ENCODE measurements around the gene H2BW2.
"Not testable (repeated sequence)": the region's sequence is repeated elsewhere in the genome, so short reads cannot be mapped to it uniquely, and the experiment has no call there.

Gene H2BW2

DNA sequence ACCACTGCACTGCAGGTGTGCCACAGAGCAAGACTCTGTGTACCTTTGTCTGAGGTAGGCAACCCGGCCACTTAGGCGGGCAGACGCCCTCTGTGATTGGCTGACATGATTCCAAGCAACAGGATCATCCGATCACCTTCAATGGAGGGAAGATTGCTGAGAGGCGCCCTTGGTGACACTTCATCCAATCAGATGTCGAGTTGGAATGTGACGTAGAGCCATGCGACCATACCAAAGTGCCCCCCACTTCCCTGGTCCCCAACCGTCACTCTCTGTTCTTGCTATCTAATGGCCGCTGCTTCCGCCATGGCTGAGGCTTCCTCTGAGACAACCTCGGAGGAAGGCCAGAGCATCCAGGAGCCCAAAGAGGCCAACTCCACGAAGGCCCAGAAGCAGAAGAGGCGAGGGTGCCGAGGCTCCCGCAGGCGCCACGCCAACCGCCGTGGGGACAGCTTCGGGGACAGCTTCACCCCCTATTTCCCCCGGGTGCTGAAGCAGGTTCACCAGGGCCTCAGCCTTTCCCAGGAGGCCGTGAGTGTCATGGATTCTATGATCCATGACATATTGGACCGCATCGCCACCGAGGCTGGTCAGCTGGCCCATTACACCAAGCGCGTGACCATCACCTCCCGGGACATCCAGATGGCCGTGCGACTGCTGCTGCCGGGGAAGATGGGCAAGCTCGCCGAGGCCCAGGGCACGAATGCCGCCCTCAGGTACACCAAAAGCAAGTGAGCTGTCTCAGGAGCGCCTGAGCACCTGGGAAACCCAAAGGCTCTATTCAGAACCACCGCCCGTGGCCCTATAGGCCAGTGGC, at the start of gene H2BW2:
TSS of gene H2BW2 (plus strand) at position 268 of the 817 bp plus-strand sequence. CDS start at position 307, 39 bp downstream.
- DNase-seq (ENCODE audit: low spot score), result no peak
- in situ Hi-C loops (cut with MboI; ENCODE audit: low pct_unique_long_range_greater_than_20kb, low sequenced_read_pairs, unreplicated experiment), result no loop called here
- TF ChIP-seq, protein P1, sequence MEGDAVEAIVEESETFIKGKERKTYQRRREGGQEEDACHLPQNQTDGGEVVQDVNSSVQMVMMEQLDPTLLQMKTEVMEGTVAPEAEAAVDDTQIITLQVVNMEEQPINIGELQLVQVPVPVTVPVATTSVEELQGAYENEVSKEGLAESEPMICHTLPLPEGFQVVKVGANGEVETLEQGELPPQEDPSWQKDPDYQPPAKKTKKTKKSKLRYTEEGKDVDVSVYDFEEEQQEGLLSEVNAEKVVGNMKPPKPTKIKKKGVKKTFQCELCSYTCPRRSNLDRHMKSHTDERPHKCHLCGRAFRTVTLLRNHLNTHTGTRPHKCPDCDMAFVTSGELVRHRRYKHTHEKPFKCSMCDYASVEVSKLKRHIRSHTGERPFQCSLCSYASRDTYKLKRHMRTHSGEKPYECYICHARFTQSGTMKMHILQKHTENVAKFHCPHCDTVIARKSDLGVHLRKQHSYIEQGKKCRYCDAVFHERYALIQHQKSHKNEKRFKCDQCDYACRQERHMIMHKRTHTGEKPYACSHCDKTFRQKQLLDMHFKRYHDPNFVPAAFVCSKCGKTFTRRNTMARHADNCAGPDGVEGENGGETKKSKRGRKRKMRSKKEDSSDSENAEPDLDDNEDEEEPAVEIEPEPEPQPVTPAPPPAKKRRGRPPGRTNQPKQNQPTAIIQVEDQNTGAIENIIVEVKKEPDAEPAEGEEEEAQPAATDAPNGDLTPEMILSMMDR (IDR thresholded peaks at IDR 0.05; ENCODE audit: extremely low read depth, insufficient read depth, missing control alignments), result no peak

DNA sequence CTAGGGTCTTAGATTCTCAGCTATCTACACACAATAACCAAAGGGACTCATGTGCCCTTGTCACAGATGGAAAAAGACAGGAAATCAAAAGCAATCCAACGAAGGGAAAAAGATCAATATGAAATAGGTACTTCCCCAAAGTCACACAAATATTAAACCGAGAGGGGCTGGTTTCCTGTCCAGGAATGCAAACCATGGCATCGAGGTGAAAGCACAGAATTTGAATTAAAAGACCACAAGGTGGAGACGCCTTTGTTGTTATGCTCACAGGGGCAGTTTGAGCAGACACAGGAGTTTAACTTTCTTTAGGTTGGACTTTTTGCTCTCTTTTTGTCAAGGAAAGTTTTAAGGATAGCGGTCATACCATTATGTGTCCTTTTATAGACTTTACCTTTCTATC, 40.5 kb upstream of the H2BW2 start:
- DNase-seq (ENCODE audit: low spot score), result no peak
- in situ Hi-C loops (cut with MboI; ENCODE audit: low pct_unique_long_range_greater_than_20kb, low sequenced_read_pairs, unreplicated experiment), result no loop called here
- TF ChIP-seq, protein P1 (IDR thresholded peaks at IDR 0.05; ENCODE audit: extremely low read depth, insufficient read depth, missing control alignments), result no peak

DNA sequence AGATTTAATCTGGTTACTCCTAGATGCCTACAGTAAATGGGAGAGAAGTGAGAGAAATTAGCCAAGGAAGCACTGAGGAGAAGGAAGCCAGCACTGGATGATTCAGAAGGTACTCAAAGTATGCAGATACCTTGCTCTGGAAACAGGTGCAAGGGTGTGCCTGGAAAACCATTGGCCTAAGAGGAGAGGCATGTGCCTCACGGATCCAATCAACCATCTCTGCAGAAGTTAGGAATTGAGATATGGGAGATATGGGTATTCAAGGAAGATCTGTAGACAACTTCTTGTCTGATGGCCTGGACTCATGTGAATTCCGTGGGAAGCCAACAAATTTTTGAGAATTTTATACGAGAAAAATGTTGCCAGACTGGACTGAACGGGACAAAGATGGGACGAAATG, 30.9 kb upstream of the H2BW2 start:
- TF ChIP-seq, protein P1 (IDR thresholded peaks at IDR 0.05; ENCODE audit: extremely low read depth, insufficient read depth, missing control alignments), result no peak
- in situ Hi-C loops (cut with MboI; ENCODE audit: low pct_unique_long_range_greater_than_20kb, low sequenced_read_pairs, unreplicated experiment), result no loop called here
- no peak for DNase-seq (ENCODE audit: low spot score)

DNA sequence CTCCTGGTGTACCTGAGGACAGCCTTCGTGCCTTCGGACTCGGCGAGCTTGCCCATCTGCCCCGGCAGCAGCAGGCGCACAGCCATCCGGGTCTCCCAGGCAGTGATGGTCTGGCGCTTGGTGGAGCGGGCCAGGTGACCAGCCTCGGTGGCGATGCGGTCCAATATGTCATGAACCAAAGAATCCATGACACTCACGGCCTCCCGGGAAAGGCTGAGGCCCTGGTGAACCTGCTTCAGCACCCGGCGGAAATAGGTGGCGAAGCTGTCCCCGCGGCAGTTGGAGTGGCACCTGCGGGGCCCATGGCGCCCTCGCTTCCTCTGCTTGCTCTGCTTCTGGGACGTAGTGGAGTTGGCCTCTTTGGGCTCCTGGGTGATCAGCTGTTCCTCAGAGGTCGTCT, 26.6 kb upstream of the H2BW2 start:
- in situ Hi-C loops (cut with MboI; ENCODE audit: low pct_unique_long_range_greater_than_20kb, low sequenced_read_pairs, unreplicated experiment), result no loop called here
- DNase-seq (ENCODE audit: low spot score), result no peak
- TF ChIP-seq, protein P1 (IDR thresholded peaks at IDR 0.05; ENCODE audit: extremely low read depth, insufficient read depth, missing control alignments), result no peak

DNA sequence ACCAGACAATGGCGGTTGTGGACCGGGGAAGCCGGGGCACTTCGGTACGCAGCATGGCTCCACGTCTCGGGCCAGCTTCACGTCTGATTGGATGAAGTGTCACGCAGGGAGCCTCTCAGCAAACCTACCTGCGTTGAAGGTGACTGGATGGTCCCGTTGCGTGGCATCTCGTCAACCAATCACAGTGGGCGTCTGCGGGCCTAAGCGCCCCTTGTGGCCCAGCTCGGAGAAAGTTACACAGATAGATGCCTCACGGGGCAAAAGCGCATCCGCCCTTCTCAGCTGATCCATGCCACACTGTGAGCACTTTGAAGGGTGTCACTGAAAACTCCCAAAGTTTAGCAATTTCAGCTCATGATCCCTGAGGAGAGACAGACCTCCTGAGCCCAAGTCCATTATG, 26.1 kb upstream of the H2BW2 start, which contains the start of gene H2BW1:
TSS of gene H2BW1 (minus strand) at position 103 of the 400 bp plus-strand sequence. CDS start 132 bp downstream, outside the sequence.
- no peak for DNase-seq (ENCODE audit: low spot score)
- in situ Hi-C loops (cut with MboI; ENCODE audit: low pct_unique_long_range_greater_than_20kb, low sequenced_read_pairs, unreplicated experiment), result no loop called here
- TF ChIP-seq, protein P1 (IDR thresholded peaks at IDR 0.05; ENCODE audit: extremely low read depth, insufficient read depth, missing control alignments), result no peak

DNA sequence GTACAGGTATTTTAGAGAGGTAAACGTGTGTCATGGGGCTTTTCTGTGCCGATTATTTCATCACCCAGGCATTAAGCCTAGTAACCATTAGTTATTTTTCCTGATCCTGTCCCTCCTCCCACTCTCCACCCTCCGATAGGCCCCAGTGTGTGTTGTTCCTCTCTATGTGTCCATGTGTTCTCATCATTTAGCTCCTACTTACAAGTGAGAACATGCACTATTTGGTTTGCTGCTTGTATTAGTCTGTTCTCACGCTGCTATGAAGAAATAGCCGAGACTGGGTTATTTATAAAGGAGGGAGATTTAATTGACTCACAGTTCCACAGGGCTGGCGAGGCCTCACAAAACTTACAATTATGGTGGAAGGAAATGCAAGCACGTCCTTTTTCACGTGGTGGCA, 24.2 kb upstream of the H2BW2 start:
- DNase-seq (ENCODE audit: low spot score); in situ Hi-C loops (cut with MboI; ENCODE audit: low pct_unique_long_range_greater_than_20kb, low sequenced_read_pairs, unreplicated experiment): not testable (repeated sequence)

DNA sequence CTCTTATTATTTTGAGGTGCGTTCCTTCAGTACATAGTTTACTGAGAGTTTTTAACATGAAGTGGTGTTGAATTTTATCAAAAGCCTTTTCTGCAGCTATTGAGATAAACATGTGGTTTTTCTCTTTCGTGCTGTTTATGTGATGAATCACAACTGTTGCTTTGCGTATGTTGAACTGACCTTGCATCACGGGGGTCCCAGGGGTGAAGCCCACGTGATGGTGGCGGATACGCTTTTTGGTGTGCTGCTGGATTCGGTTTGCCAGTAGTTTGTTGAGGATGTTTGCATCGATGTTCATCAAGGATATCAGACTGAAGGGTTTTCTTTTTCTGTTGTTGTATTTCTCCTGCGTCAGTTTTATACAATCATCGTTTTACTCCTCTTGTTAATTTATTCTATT, 21.6 kb upstream of the H2BW2 start:
- DNase-seq (ENCODE audit: low spot score), result no peak
- TF ChIP-seq, protein P1 (IDR thresholded peaks at IDR 0.05; ENCODE audit: extremely low read depth, insufficient read depth, missing control alignments), result no peak
- in situ Hi-C loops (cut with MboI; ENCODE audit: low pct_unique_long_range_greater_than_20kb, low sequenced_read_pairs, unreplicated experiment), result no loop called here
